ENCODE data around the gene KRT86.
A peak's percentile ranks its signal among the peaks of the same experiment; 100 is the strongest.

Gene KRT86

DNA sequence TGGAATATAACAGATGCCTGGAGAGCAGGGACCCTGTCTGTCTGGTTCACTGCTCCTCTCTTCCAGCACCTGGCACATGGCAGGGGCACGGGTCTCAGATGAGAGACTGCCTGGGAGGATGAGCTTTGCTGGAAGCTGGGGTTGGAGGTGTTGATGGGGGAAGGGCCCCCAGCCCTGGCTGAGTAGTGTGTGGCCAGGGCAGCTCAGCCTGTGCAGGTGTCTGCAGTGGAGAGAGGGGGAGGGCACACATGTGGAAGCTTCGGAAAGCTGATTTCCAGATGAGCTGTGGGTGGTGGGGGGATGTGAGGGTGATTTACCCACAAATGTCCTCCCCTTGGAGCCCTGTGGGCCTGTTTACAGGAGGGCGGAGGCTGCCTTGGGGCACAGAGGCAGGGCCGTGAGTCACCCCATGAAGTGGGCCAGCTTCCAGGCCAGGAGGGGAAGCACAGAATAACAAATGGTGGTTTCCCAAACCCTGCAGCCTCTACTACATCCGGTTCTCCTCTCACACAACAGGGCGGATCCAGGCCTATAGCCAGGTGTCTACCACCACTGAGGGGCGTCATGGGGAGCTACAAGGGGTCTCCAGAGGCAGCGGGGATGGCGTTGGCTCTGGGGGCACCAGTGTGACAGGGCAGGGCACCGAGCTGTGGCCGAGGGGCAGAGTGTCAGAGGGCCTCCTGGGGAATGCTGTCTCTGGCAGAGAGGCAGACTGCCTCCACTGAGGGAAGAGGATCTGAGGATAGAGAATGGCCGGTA lies 30.4 kb upstream of the KRT86 start (continued):
- TF ChIP-seq, protein P1, sequence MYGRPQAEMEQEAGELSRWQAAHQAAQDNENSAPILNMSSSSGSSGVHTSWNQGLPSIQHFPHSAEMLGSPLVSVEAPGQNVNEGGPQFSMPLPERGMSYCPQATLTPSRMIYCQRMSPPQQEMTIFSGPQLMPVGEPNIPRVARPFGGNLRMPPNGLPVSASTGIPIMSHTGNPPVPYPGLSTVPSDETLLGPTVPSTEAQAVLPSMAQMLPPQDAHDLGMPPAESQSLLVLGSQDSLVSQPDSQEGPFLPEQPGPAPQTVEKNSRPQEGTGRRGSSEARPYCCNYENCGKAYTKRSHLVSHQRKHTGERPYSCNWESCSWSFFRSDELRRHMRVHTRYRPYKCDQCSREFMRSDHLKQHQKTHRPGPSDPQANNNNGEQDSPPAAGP (tag by site-specific recombination; IDR thresholded peaks at IDR 0.05), result 0 out of 2 replicates have a peak, but pooled peaks have one; percentile 37
- no peak for TF ChIP-seq ZNF621 (tag by site-specific recombination; IDR thresholded peaks at IDR 0.05)
- no peak for TF ChIP-seq ZNF133 (tag by site-specific recombination; IDR thresholded peaks at IDR 0.05)
- no peak for TF ChIP-seq ZNF23 (tag by site-specific recombination; IDR thresholded peaks at IDR 0.05; ENCODE audit: borderline replicate concordance)
- peak; percentile 60 for TF ChIP-seq OSR2 (tag by site-specific recombination; IDR thresholded peaks at IDR 0.05)
- peak; percentile 87 for TF ChIP-seq EGR2 (tag by site-specific recombination; IDR thresholded peaks at IDR 0.05; ENCODE audit: low read depth)
- TF ChIP-seq, protein P2, sequence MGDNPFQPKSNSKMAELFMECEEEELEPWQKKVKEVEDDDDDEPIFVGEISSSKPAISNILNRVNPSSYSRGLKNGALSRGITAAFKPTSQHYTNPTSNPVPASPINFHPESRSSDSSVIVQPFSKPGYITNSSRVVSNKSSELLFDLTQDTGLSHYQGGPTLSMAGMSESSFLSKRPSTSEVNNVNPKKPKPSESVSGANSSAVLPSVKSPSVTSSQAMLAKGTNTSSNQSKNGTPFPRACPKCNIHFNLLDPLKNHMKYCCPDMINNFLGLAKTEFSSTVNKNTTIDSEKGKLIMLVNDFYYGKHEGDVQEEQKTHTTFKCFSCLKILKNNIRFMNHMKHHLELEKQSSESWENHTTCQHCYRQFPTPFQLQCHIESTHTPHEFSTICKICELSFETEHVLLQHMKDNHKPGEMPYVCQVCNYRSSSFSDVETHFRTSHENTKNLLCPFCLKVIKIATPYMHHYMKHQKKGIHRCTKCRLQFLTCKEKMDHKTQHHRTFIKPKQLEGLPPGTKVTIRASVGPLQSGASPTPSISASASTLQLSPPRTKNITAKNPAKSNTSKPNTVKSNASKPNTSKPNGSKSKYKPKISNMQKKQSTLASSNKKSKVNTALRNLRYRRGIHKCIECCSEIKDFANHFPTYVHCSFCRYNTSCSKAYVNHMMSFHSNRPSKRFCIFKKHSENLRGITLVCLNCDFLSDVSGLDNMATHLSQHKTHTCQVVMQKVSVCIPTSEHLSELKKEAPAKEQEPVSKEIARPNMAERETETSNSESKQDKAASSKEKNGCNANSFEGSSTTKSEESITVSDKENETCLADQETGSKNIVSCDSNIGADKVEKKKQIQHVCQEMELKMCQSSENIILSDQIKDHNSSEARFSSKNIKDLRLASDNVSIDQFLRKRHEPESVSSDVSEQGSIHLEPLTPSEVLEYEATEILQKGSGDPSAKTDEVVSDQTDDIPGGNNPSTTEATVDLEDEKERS (tag by site-specific recombination; IDR thresholded peaks at IDR 0.05), result no peak
- TF ChIP-seq, protein P3, sequence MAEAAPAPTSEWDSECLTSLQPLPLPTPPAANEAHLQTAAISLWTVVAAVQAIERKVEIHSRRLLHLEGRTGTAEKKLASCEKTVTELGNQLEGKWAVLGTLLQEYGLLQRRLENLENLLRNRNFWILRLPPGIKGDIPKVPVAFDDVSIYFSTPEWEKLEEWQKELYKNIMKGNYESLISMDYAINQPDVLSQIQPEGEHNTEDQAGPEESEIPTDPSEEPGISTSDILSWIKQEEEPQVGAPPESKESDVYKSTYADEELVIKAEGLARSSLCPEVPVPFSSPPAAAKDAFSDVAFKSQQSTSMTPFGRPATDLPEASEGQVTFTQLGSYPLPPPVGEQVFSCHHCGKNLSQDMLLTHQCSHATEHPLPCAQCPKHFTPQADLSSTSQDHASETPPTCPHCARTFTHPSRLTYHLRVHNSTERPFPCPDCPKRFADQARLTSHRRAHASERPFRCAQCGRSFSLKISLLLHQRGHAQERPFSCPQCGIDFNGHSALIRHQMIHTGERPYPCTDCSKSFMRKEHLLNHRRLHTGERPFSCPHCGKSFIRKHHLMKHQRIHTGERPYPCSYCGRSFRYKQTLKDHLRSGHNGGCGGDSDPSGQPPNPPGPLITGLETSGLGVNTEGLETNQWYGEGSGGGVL (tag by site-specific recombination; IDR thresholded peaks at IDR 0.05), result peak; percentile 98
- TF ChIP-seq, protein P4, sequence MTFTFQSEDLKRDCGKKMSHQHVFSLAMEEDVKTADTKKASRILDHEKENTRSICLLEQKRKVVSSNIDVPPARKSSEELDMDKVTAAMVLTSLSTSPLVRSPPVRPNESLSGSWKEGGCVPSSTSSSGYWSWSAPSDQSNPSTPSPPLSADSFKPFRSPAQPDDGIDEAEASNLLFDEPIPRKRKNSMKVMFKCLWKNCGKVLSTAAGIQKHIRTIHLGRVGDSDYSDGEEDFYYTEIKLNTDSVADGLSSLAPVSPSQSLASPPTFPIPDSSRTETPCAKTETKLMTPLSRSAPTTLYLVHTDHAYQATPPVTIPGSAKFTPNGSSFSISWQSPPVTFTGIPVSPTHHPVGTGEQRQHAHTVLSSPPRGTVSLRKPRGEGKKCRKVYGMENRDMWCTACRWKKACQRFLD (tag by site-specific recombination; IDR thresholded peaks at IDR 0.05), result no peak
- TF ChIP-seq ZFP37 (tag by site-specific recombination; IDR thresholded peaks at IDR 0.05), result no peak
- no peak for TF ChIP-seq ZNF561 (tag by site-specific recombination; IDR thresholded peaks at IDR 0.05; ENCODE audit: borderline replicate concordance)

DNA sequence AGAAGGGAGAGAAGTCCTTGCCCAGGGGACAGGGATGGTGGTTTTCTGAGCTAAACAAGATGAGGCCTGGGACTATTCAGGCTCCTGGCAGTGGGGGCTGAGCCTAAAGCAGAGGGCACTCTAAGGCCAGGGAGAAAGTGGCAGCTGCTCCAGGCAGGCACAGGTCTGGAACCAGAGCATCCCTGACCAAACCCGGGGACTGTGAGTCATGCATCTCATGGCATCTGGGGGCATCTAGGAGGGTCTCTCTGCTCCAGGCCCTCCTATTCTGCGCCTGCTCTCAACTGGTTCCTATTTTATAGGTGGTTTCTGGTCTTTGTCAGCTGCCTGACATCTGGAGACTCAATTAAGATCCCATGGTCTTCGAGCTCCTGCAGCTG lies 29.8 kb upstream of the KRT86 start:
- CTCF ChIA-PET, result interaction anchor here (0.5 to 4.2 kb wide), 9 partner anchors 9 to 682 kb away, joined by 3 to 22 read pairs (median 4); no protein-coding TSS in a partner anchor
- peaks cover 18% of the 10 kb centered on the region for H3K4me1 ChIP-seq (ENCODE audit: control insufficient read depth, insufficient read depth, low read length)
- POLR2A ChIA-PET, result interaction anchor here (0.7 kb wide), 1 partner anchor 87 kb away, joined by 3 read pairs; no protein-coding TSS in a partner anchor
- no peaks in the 10 kb centered on the region for H3K36me3 ChIP-seq (ENCODE audit: control insufficient read depth in 2 of 2, insufficient read depth in 1 of 2, low read length in 2 of 2)
- peak overlapping the region; percentile 39; the same call in 1 of the 2 replicates for H3K27ac ChIP-seq (ENCODE audit: extremely low read depth, low read depth, low read length)
- H3K9me3 ChIP-seq (ENCODE audit: control insufficient read depth, insufficient read depth, low read depth, low read length), result no peaks in the 10 kb centered on the region
- H3K4me3 ChIP-seq (ENCODE audit: low read depth, low read length), result no peak overlapping the region
- TF ChIP-seq ZNF248 (tag by site-specific recombination; IDR thresholded peaks at IDR 0.05), result no peak
- no peak for TF ChIP-seq ZNF311 (tag by site-specific recombination; IDR thresholded peaks at IDR 0.05; ENCODE audit: borderline replicate concordance)
- TF ChIP-seq, protein P5, sequence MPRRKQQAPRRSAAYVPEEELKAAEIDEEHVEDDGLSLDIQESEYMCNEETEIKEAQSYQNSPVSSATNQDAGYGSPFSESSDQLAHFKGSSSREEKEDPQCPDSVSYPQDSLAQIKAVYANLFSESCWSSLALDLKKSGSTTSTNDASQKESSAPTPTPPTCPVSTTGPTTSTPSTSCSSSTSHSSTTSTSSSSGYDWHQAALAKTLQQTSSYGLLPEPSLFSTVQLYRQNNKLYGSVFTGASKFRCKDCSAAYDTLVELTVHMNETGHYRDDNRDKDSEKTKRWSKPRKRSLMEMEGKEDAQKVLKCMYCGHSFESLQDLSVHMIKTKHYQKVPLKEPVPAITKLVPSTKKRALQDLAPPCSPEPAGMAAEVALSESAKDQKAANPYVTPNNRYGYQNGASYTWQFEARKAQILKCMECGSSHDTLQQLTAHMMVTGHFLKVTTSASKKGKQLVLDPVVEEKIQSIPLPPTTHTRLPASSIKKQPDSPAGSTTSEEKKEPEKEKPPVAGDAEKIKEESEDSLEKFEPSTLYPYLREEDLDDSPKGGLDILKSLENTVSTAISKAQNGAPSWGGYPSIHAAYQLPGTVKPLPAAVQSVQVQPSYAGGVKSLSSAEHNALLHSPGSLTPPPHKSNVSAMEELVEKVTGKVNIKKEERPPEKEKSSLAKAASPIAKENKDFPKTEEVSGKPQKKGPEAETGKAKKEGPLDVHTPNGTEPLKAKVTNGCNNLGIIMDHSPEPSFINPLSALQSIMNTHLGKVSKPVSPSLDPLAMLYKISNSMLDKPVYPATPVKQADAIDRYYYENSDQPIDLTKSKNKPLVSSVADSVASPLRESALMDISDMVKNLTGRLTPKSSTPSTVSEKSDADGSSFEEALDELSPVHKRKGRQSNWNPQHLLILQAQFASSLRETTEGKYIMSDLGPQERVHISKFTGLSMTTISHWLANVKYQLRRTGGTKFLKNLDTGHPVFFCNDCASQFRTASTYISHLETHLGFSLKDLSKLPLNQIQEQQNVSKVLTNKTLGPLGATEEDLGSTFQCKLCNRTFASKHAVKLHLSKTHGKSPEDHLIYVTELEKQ (tag by site-specific recombination; IDR thresholded peaks at IDR 0.05; ENCODE audit: borderline replicate concordance), result no peak
- TF ChIP-seq, protein P6, sequence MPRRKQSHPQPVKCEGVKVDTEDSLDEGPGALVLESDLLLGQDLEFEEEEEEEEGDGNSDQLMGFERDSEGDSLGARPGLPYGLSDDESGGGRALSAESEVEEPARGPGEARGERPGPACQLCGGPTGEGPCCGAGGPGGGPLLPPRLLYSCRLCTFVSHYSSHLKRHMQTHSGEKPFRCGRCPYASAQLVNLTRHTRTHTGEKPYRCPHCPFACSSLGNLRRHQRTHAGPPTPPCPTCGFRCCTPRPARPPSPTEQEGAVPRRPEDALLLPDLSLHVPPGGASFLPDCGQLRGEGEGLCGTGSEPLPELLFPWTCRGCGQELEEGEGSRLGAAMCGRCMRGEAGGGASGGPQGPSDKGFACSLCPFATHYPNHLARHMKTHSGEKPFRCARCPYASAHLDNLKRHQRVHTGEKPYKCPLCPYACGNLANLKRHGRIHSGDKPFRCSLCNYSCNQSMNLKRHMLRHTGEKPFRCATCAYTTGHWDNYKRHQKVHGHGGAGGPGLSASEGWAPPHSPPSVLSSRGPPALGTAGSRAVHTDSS (tag by site-specific recombination; IDR thresholded peaks at IDR 0.05), result no peak
- no peak for TF ChIP-seq ZNF664 (tag by site-specific recombination; IDR thresholded peaks at IDR 0.05)
- TF ChIP-seq, protein P7, sequence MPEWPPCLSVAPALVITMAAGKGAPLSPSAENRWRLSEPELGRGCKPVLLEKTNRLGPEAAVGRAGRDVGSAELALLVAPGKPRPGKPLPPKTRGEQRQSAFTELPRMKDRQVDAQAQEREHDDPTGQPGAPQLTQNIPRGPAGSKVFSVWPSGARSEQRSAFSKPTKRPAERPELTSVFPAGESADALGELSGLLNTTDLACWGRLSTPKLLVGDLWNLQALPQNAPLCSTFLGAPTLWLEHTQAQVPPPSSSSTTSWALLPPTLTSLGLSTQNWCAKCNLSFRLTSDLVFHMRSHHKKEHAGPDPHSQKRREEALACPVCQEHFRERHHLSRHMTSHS (tag by site-specific recombination; IDR thresholded peaks at IDR 0.05), result no peak
- TF ChIP-seq ZNF701 (tag by site-specific recombination; IDR thresholded peaks at IDR 0.05), result no peak
- TF ChIP-seq, protein P8, sequence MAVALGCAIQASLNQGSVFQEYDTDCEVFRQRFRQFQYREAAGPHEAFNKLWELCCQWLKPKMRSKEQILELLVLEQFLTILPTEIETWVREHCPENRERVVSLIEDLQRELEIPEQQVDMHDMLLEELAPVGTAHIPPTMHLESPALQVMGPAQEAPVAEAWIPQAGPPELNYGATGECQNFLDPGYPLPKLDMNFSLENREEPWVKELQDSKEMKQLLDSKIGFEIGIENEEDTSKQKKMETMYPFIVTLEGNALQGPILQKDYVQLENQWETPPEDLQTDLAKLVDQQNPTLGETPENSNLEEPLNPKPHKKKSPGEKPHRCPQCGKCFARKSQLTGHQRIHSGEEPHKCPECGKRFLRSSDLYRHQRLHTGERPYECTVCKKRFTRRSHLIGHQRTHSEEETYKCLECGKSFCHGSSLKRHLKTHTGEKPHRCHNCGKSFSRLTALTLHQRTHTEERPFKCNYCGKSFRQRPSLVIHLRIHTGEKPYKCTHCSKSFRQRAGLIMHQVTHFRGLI (tag by site-specific recombination; IDR thresholded peaks at IDR 0.05), result no peak
- TF ChIP-seq ZNF596 (tag by site-specific recombination; IDR thresholded peaks at IDR 0.05), result no peak
